HCT116 (cell line): Measurements from ENCODE around the gene ELAPOR1. TPM values are rescaled to one million over a fixed set of nuclear protein-coding genes. Genes with fewer than 3 reads are reported as not detected.

ENCODE experiments used
- ATAC-seq: fragments of 200-7000 bp; cut with Tn5 transposase; 2 replicates; pipeline ENCODE4 v1.9.1; 2020; ENCODE audit warnings: mild to moderate bottlenecking, moderate library complexity
- BruUV-seq: library from RNA; stranded (reverse); fragments of 400-500 nt; replicated peaks from 2 replicates; lab custom pipeline; 2021; lab: Mats Ljungman, UMichigan
- CTCF ChIA-PET: fragments of 300-600 bp; sonication (Branson Sonifier 250); formaldehyde crosslinking; loops from one replicate; lab custom pipeline; 2021; ENCODE audit warnings: antibody characterized with exemption; lab: Charles Lee
- POLR2A ChIA-PET: fragments of 300-600, 350-600 bp; sonication (Branson Sonifier 250); formaldehyde crosslinking; loops from one replicate; lab custom pipeline; 2021; ENCODE audit warnings: antibody characterized with exemption; lab: Charles Lee
- RAD21 ChIA-PET, 2 experiments: fragments of 300-600 bp; sonication (Branson Sonifier 250); formaldehyde crosslinking; loops; one replicate each; lab custom pipeline; 2023; ENCODE audit warnings: low total read pairs in 2 of 2; ENCODE audit not compliant: uncharacterized antibody in 2 of 2, unreplicated experiment in 2 of 2, low non-redundant PET in 1 of 2; lab: Charles Lee
- DNase-seq: peaks from one replicate; pipeline ENCODE4 v3.0.0-alpha.2; 2010; ENCODE audit warnings: low read depth, low spot score
- H2AFZ ChIP-seq: fragments of 200-600 bp; shearing (Covaris generic), sonication (generic); 2 replicates; pipeline ENCODE4 v1.6.1; 2017; ENCODE audit warnings: low read depth, mixed run types, mixed read lengths, antibody characterized with exemption, low read length; ENCODE audit not compliant: poor library complexity, severe bottlenecking
- H3K27ac ChIP-seq: 2 replicates; pipeline ENCODE4 v1.5.1; 2012; ENCODE audit warnings: low read depth, low read length
- H3K27me3 ChIP-seq: fragments of 200-600 bp; sonication (generic); 2 replicates; pipeline ENCODE4 v1.6.1; 2016; ENCODE audit warnings: mixed run types, low read length, mixed read lengths; ENCODE audit not compliant: insufficient read depth
- H3K36me3 ChIP-seq, 2 experiments: fragments of 200-500 bp in 1 of 2; fragments of 200-600 bp in 1 of 2; sonication (Bioruptor generic) in 1 of 2; sonication (generic) in 1 of 2; 2 replicates each; pipeline versions ENCODE4 v1.5.1 to v1.6.1; 2014 to 2016; ENCODE audit warnings: low read length in 2 of 2, inconsistent platforms in 1 of 2, mixed read lengths in 1 of 2, mixed run types in 1 of 2; ENCODE audit not compliant: insufficient read depth in 2 of 2, control insufficient read depth in 1 of 2
- H3K4me1 ChIP-seq, 2 experiments: fragments of 200-600 bp in 1 of 2; sonication (generic) in 1 of 2; 2 replicates each; pipeline versions ENCODE4 v1.5.1 to v1.6.1; 2012 to 2017; ENCODE audit warnings: low read length in 2 of 2, inconsistent platforms in 1 of 2, mild to moderate bottlenecking in 1 of 2, mixed read lengths in 1 of 2, mixed run types in 1 of 2, moderate library complexity in 1 of 2; ENCODE audit not compliant: insufficient read depth in 2 of 2, control insufficient read depth in 1 of 2
- H3K4me2 ChIP-seq: fragments of 200-600 bp; sonication (generic); 2 replicates; pipeline ENCODE4 v1.6.1; 2017; ENCODE audit warnings: mixed run types, low read length, mixed read lengths
- H3K4me3 ChIP-seq, 2 experiments: fragments of 200-600 bp in 1 of 2; sonication (generic) in 1 of 2; replicated peaks in 1 of 2; 2 replicates each; pipeline ENCODE4 v1.5.1; 2011 to 2016; ENCODE audit warnings: low read length in 2 of 2, control low read depth in 1 of 2, low read depth in 1 of 2, mild to moderate bottlenecking in 1 of 2, mixed read lengths in 1 of 2, mixed run types in 1 of 2
- H3K79me2 ChIP-seq: fragments of 200-600 bp; sonication (generic); 2 replicates; pipeline ENCODE4 v1.6.1; 2017; ENCODE audit warnings: mild to moderate bottlenecking, mixed run types, low read length, moderate library complexity, mixed read lengths; ENCODE audit not compliant: insufficient read depth
- H3K9ac ChIP-seq: fragments of 200-600 bp; sonication (generic); 2 replicates; pipeline ENCODE4 v1.6.1; 2016; ENCODE audit warnings: low read length, mixed read lengths
- H3K9me2 ChIP-seq: fragments of 200-600 bp; sonication (generic), shearing (Covaris generic); 2 replicates; pipeline ENCODE4 v1.6.1; 2017; ENCODE audit warnings: mixed run types, mild to moderate bottlenecking, moderate library complexity; ENCODE audit not compliant: insufficient read depth
- H3K9me3 ChIP-seq, 2 experiments: fragments of 200-500 bp in 1 of 2; fragments of 200-600 bp in 1 of 2; sonication (Bioruptor generic) in 1 of 2; sonication (generic) in 1 of 2; 2 replicates each; pipeline ENCODE4 v1.6.1; 2014 to 2017; ENCODE audit warnings: low read length in 2 of 2, mixed read lengths in 2 of 2, inconsistent platforms in 1 of 2, low read depth in 1 of 2, mild to moderate bottlenecking in 1 of 2, mixed run types in 1 of 2, moderate library complexity in 1 of 2; ENCODE audit not compliant: control insufficient read depth in 1 of 2, insufficient read depth in 1 of 2
- H4K20me1 ChIP-seq: fragments of 200-600 bp; sonication (generic), shearing (Covaris generic); 2 replicates; pipeline ENCODE4 v1.6.1; 2017; ENCODE audit warnings: mixed run types, mild to moderate bottlenecking, moderate library complexity; ENCODE audit not compliant: insufficient read depth
- ATF3 ChIP-seq: IDR thresholded peaks from 2 replicates; pipeline ENCODE4 v1.6.1; 2012
- CBX3 ChIP-seq: IDR thresholded peaks from 2 replicates; pipeline ENCODE4 v1.6.1; 2012; ENCODE audit warnings: low read depth
- CEBPB ChIP-seq: IDR thresholded peaks from 2 replicates; pipeline ENCODE4 v1.6.1; 2012; ENCODE audit warnings: low read depth
- CTCF ChIP-seq, 3 experiments: fragments of 200-600 bp in 1 of 3; sonication (generic) in 1 of 3; IDR thresholded peaks in 2 of 3; conservative IDR thresholded peaks in 1 of 3; 2 replicates each; pipeline ENCODE4 v1.5.1; 2012 to 2017; ENCODE audit warnings: low read depth in 2 of 3, low read length in 2 of 3, antibody characterized with exemption in 1 of 3, borderline replicate concordance in 1 of 3, control low read depth in 1 of 3, mild to moderate bottlenecking in 1 of 3, mixed read lengths in 1 of 3, mixed run types in 1 of 3, moderate library complexity in 1 of 3; ENCODE audit not compliant: insufficient read depth in 1 of 3
- EGR1 ChIP-seq: IDR thresholded peaks from 2 replicates; pipeline ENCODE4 v1.6.1; 2012; ENCODE audit warnings: low read depth
- ELF1 ChIP-seq: IDR thresholded peaks from 2 replicates; pipeline ENCODE4 v1.6.1; 2012; ENCODE audit warnings: low read depth, borderline replicate concordance
- EZH2 ChIP-seq: fragments of 200-600 bp; sonication (generic); IDR thresholded peaks from 2 replicates; pipeline ENCODE4 v1.6.1; 2017; ENCODE audit warnings: antibody characterized with exemption, mixed run types
- EZH2phosphoT487 ChIP-seq: fragments of 200-600 bp; IDR thresholded peaks from 2 replicates; pipeline ENCODE4 v1.6.1; 2018; ENCODE audit warnings: antibody characterized with exemption, borderline replicate concordance
- FOSL1 ChIP-seq: IDR thresholded peaks from 2 replicates; pipeline ENCODE4 v1.6.1; 2012; ENCODE audit warnings: low read depth
- JUND ChIP-seq: IDR thresholded peaks from 2 replicates; pipeline ENCODE4 v1.6.1; 2012
- MAX ChIP-seq: IDR thresholded peaks from 2 replicates; pipeline ENCODE4 v1.6.1; 2012
- POLR2A ChIP-seq: IDR thresholded peaks from 2 replicates; pipeline ENCODE4 v1.7.0; 2011; ENCODE audit warnings: borderline replicate concordance; ENCODE audit not compliant: insufficient read depth, insufficient read length; ENCODE audit errors: extremely low read depth
- POLR2AphosphoS5 ChIP-seq: IDR thresholded peaks from 2 replicates; pipeline ENCODE4 v1.6.1; 2011; ENCODE audit warnings: mild to moderate bottlenecking, low read depth, low read length, moderate library complexity
- REST ChIP-seq: IDR thresholded peaks from 2 replicates; pipeline ENCODE4 v1.6.1; 2012; ENCODE audit warnings: low read depth
- SIN3A ChIP-seq: IDR thresholded peaks from 2 replicates; pipeline ENCODE4 v1.6.1; 2012; ENCODE audit warnings: low read depth
- SP1 ChIP-seq: IDR thresholded peaks from 2 replicates; pipeline ENCODE4 v1.6.1; 2012; ENCODE audit warnings: low read depth
- TCF7L2 ChIP-seq: IDR thresholded peaks from 2 replicates; pipeline ENCODE4 v1.7.0; 2011; ENCODE audit warnings: borderline replicate concordance, inconsistent platforms; ENCODE audit not compliant: insufficient read depth, insufficient read length; ENCODE audit errors: extremely low read depth
- YY1 ChIP-seq: IDR thresholded peaks from 2 replicates; pipeline ENCODE4 v1.6.1; 2011; ENCODE audit warnings: low read length, low read depth, moderate library complexity, mild to moderate bottlenecking; ENCODE audit not compliant: insufficient replicate concordance; ENCODE audit errors: extremely low read depth
- ZFX ChIP-seq: fragments of 450-650 bp; IDR thresholded peaks from 2 replicates; pipeline ENCODE4 v1.6.1; 2017
- intact Hi-C: fragments of 100-400 bp; cut with micrococcal nuclease; formaldehyde crosslinking; loops from 2 replicates; pipeline ENCODE4 v1.10.0; 2022
- total RNA-seq: library from RNA; stranded (reverse); gene quantifications from one replicate; pipeline ENCODE4 v1.2.1, GENCODE V29; 2021; ENCODE audit not compliant: unreplicated experiment

Gene ELAPOR1
- total RNA-seq, 1 experiment from 2014 or later = 0.57 TPM

GRCh38 chr1:109096120-109096519, 17.8 kb upstream of the ELAPOR1 start:
- Histone ChIP-seq H3K4me2 (no peak overlapping the region), H3K4me1 (peaks cover 0 to 17% of the 10 kb centered on the region in 2 experiments; a peak in 2 of 4 replicates), H3K27me3 (no peaks in the 10 kb centered on the region), H3K9me3 (no peaks in the 10 kb centered on the region), H3K79me2 (peaks cover 32% of the 10 kb centered on the region), H3K9ac (no peak overlapping the region), H3K36me3 (peaks cover 0 to 7% of the 10 kb centered on the region in 2 experiments; a peak in 1 of 4 replicates), H2AFZ (no peak overlapping the region), H3K9me2 (no peaks in the 10 kb centered on the region), H4K20me1 (no peaks in the 10 kb centered on the region), H3K27ac (no peak overlapping the region), H3K4me3 (no peak overlapping the region)
- BruUV-seq = no TSS peak
- ATAC-seq (no peak), DNase-seq (no peak)
- RAD21 ChIA-PET = no interaction called here
- CTCF ChIA-PET = interaction anchor here (0.6 to 1.0 kb wide), 2 partner anchors 17 to 25 kb away, joined by 3 to 4 read pairs; a partner anchor contains a TSS
- POLR2A ChIA-PET = no interaction called here
- intact Hi-C loops = no loop called here
- no peak for TF ChIP-seq ATF3
- no peak for TF ChIP-seq EZH2
- no peak for TF ChIP-seq TCF7L2
- TF ChIP-seq REST = no peak
- TF ChIP-seq YY1 = no peak
- no peak for TF ChIP-seq ELF1
- no peak for TF ChIP-seq EZH2phosphoT487
- no peak for TF ChIP-seq CTCF (IDR thresholded peaks at IDR 0.05 in 2 of 3, conservative IDR thresholded peaks at IDR 0.05 in 1 of 3; ENCODE audit: borderline replicate concordance in 1 of 3, insufficient read depth in 1 of 3, low read depth in 2 of 3, low read length in 2 of 3)
- no peak for TF ChIP-seq POLR2AphosphoS5
- TF ChIP-seq POLR2A = no peak
- no peak for TF ChIP-seq CEBPB
- TF ChIP-seq ZFX = no peak
- TF ChIP-seq SP1 = no peak
- TF ChIP-seq MAX = no peak
- TF ChIP-seq EGR1 = no peak
- no peak for TF ChIP-seq FOSL1
- no peak for TF ChIP-seq JUND
- TF ChIP-seq CBX3 = no peak
- no peak for TF ChIP-seq SIN3A
